ENCODE measurements around the gene KIFC1.

The KIFC1 gene

GRCh38 chr6:33428966-33429749, 37.5 kb downstream of the KIFC1 start:
- Histone ChIP-seq H3F3A (ENCODE audit: insufficient read depth, low read length) (0 out of 2 replicates have a peak, but pooled peaks cover 5% of the 10 kb centered on the region), H3K9me2 (ENCODE audit: low read depth, low read length) (no peaks in the 10 kb centered on the region), H3K4me2 (ENCODE audit: low read length) (peak overlapping the region; percentile 80), H3K4me3 (ENCODE audit: low read depth, low read length, poor library complexity, severe bottlenecking) (peak overlapping the region; percentile 64), H3K27me3 (ENCODE audit: insufficient read depth, low read length) (no peaks in the 10 kb centered on the region), H3K4me1 (ENCODE audit: insufficient read depth, low read length, severe bottlenecking) (peaks cover 69% of the 10 kb centered on the region), H3K79me2 (ENCODE audit: insufficient read depth, low read length) (no peaks in the 10 kb centered on the region), H3K27ac (ENCODE audit: low read depth, low read length, poor library complexity, severe bottlenecking) (peak overlapping the region; percentile 60), H2AFZ (ENCODE audit: low read length) (no peak overlapping the region), H3K9me3 (ENCODE audit: low read length) (no peaks in the 10 kb centered on the region), H3K9ac (ENCODE audit: low read length) (peak overlapping the region; percentile 59; the same call in 1 of the 2 replicates), H4K20me1 (ENCODE audit: insufficient read depth, low read length) (no peaks in the 10 kb centered on the region), H3K36me3 (ENCODE audit: insufficient read depth, low read length) (no peaks in the 10 kb centered on the region)
- TF ChIP-seq CTCF (IDR thresholded peaks at IDR 0.05; ENCODE audit: low read length) (no peak), EZH2 (IDR thresholded peaks at IDR 0.05; ENCODE audit: borderline replicate concordance, low read length) (no peak)

- Histone ChIP-seq H2AFZ (ENCODE audit: low read length) (no peak overlapping the region), H3K9me3 (ENCODE audit: low read length) (no peaks in the 10 kb centered on the region), H3K36me3 (ENCODE audit: insufficient read depth, low read length) (no peaks in the 10 kb centered on the region), H3K4me1 (ENCODE audit: insufficient read depth, low read length, severe bottlenecking) (peaks cover 69% of the 10 kb centered on the region), H3K4me2 (ENCODE audit: low read length) (peak overlapping the region; percentile 80), H3K9ac (ENCODE audit: low read length) (no peak overlapping the region; the same call in 1 of the 2 replicates), H3F3A (ENCODE audit: insufficient read depth, low read length) (0 out of 2 replicates have a peak, but pooled peaks cover 5% of the 10 kb centered on the region), H3K27me3 (ENCODE audit: insufficient read depth, low read length) (no peaks in the 10 kb centered on the region), H3K9me2 (ENCODE audit: low read depth, low read length) (no peaks in the 10 kb centered on the region), H3K4me3 (ENCODE audit: low read depth, low read length, poor library complexity, severe bottlenecking) (peak overlapping the region; percentile 64), H3K27ac (ENCODE audit: low read depth, low read length, poor library complexity, severe bottlenecking) (peak overlapping the region; percentile 60), H3K79me2 (ENCODE audit: insufficient read depth, low read length) (no peaks in the 10 kb centered on the region), H4K20me1 (ENCODE audit: insufficient read depth, low read length) (no peaks in the 10 kb centered on the region)
- no peak for TF ChIP-seq CTCF (IDR thresholded peaks at IDR 0.05; ENCODE audit: low read length)
- no peak for TF ChIP-seq EZH2 (IDR thresholded peaks at IDR 0.05; ENCODE audit: borderline replicate concordance, low read length)
Observed at GRCh38 chr6:33429750-33430052, 38.1 kb downstream of the KIFC1 start.

GRCh38 chr6:33430334-33430733, 38.7 kb downstream of the KIFC1 start:
- peak overlapping the region; percentile 80 for H3K4me2 ChIP-seq (ENCODE audit: low read length)
- 0 out of 2 replicates have a peak, but pooled peaks cover 5% of the 10 kb centered on the region for H3F3A ChIP-seq (ENCODE audit: insufficient read depth, low read length)
- H3K4me1 ChIP-seq (ENCODE audit: insufficient read depth, low read length, severe bottlenecking), result peaks cover 63% of the 10 kb centered on the region
- no peak for TF ChIP-seq CTCF (IDR thresholded peaks at IDR 0.05; ENCODE audit: low read length)
- no peaks in the 10 kb centered on the region for H3K9me2 ChIP-seq (ENCODE audit: low read depth, low read length)
- H2AFZ ChIP-seq (ENCODE audit: low read length), result no peak overlapping the region
- no peaks in the 10 kb centered on the region for H3K27me3 ChIP-seq (ENCODE audit: insufficient read depth, low read length)
- H3K36me3 ChIP-seq (ENCODE audit: insufficient read depth, low read length), result 0 out of 2 replicates have a peak, but pooled peaks cover 3% of the 10 kb centered on the region
- no peaks in the 10 kb centered on the region for H3K79me2 ChIP-seq (ENCODE audit: insufficient read depth, low read length)
- H3K9ac ChIP-seq (ENCODE audit: low read length), result peak overlapping the region; percentile 3; the same call in 1 of the 2 replicates
- no peaks in the 10 kb centered on the region for H3K9me3 ChIP-seq (ENCODE audit: low read length)
- peak overlapping the region; percentile 60 for H3K27ac ChIP-seq (ENCODE audit: low read depth, low read length, poor library complexity, severe bottlenecking)
- H3K4me3 ChIP-seq (ENCODE audit: low read depth, low read length, poor library complexity, severe bottlenecking), result peak overlapping the region; percentile 31
- H4K20me1 ChIP-seq (ENCODE audit: insufficient read depth, low read length), result no peaks in the 10 kb centered on the region
